Head of caudate nucleus (tissue), 42 donors: Measurements from ENCODE around the gene BCL2.
A peak's percentile ranks its signal among the peaks of the same experiment; 100 is the strongest.
"Not testable (repeated sequence)": the region's sequence is repeated elsewhere in the genome, so short reads cannot be mapped to it uniquely, and the experiment has no call there.

ENCODE experiments used
- DNase-seq, 42 donors: peaks; one replicate each; pipeline versions ENCODE4 v3.0.0 to v3.0.0-alpha.2; 2020 to 2021; ENCODE audit warnings: mixed read lengths in 7 of 42
- intact Hi-C: fragments of 100-400 bp; cut with DNase I; formaldehyde crosslinking; loops from one replicate; pipeline ENCODE4 v1.15.0; 2022

The BCL2 gene

DNA sequence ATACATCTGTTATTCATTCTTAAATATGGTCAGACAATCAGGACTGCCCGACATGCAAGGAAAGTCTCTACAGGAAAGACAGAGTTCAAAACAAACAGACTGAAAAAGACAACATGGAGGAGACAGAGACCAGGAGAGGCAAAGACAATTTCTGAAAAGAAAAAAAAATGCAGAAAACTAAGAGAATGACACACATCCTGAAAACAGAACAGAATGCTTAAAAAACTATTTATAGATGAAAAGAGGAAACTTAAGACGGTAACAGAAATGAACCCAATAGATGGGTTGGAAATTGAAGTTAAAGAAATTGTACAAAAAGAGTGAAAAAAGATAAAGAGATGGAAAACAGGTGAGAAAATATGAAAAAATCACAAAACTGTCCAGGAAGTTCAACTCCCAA is 95.7 kb downstream of the BCL2 start:
- no peak for DNase-seq
- intact Hi-C loops: no loop called here

DNA sequence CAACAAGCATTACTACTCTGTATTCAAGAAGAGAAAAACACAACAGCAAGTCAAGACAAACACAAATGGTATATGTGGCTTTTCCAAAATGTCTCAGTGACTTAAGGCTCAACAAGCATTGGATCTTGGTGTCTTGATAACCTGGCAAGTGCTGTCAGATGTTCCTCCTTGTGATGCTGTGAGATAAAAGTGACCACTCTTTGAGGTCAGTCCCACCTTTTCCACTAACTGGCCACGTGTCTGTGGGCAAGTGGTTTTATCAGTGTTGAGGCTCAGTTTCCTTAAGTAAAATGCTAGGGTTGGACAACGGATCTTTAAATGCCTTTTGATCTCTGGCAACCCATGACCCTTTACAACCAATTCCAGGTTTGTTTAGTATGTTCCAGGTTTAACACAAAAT is 98.7 kb downstream of the BCL2 start:
- no peak for DNase-seq

DNA sequence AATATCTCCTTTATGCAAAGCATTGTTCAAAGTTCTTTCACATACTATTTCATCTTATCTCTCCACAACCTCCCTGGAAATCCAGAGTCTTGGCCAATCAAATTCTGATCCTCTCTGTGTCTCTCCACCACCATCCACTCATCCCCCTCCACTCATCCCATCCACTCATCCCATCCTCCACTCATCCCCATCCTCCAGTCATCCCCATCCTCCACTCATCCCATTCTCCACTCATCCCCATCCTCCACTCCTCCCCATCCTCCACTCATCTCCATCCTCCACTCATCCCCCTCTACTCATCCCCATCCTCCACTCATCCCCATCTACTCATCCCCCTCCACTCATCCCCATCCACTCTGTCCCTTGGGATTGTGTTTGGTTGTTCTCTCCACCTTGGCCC is 101.1 kb downstream of the BCL2 start:
- no peak for DNase-seq
- intact Hi-C loops: no loop called here

More for the DNA sequence above, 98.7 kb downstream of the BCL2 start:
- intact Hi-C loops: no loop called here

GRCh38 chr18:63216516-63217311 is 102.9 kb downstream of the BCL2 start:
- peak in 1 of 42 donors; percentile 49 for DNase-seq
- intact Hi-C loops: no loop called here

DNA sequence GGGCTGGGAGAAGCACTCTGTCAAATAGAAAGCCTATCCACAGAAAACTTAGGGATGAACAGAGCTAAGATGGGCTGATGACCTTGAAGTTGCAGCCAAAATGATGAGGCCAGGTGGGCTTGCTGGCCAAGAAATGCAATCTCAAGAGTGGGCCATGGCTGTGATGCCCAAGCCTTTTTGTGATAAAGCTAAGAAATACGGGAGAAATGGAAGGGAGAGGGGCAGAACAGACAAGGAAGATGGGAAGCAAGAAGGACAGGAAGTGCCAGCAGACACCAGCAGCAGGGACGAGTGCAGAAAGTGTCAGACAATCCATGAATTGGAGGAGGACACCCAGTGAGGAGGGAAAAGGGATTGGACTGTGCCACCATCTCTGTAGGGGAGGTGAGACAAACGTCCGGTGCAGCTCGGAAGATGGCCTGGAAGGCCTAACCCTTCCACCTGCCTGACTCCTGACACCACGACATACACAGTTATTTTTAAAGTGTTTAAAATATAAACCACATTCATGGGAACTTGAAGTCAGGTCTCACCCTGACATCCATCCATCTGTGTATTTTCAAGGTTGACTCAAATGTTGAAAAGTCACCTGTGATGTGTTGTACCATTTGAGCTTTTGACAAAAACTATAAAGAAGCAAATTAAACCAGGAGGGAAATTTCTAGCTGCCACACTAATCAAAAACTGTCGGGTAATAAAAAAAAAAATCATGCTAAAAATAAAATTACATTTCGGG is 105.5 kb downstream of the BCL2 start:
- no peak for DNase-seq
- intact Hi-C loops: no loop called here

DNA sequence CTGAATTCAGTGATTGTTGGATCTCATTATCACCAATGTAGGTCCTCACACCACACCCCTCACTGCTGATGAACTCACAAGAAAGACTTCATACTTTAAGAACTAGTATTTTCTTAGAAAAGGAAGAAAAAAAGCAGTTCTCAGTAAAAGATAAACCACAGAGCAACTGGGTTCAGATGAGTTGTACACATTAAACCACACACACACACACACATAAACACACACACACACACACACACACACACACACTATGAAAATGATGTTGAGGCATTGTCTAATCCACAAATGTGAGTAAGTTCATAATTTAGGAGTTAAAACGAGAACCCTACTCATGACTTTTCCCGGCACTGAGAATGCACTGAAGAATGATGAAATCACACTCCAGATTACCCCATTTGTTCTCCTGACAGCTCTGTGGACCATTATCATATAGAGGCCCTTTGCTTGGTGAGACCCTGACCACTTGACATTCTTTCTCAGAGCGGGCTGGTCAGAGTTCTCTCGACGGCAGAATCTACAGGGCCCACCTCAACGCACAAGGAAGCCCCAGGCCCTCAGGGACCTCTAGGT is 106.2 kb downstream of the BCL2 start:
- intact Hi-C loops: no loop called here
- no peak for DNase-seq

DNA sequence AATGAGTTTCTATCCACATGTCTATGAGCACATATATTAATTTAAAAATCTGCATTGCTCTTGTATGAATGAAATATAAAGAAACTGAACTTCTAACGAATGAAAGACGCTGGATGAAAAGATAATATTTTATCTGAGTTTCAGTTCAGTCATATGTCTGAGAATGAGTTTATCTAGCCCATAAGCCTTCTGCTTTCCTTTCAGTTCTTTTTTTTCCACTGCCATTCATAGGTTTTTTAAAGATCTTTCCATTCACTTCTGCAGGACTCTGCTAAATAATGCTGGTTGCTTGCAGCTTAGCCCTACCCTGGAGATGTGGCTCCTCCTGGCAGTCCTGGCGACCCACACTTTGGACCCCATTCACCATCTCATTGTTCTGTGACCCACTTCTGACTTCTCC is 109.0 kb downstream of the BCL2 start:
- intact Hi-C loops: no loop called here
- DNase-seq: no peak

DNA sequence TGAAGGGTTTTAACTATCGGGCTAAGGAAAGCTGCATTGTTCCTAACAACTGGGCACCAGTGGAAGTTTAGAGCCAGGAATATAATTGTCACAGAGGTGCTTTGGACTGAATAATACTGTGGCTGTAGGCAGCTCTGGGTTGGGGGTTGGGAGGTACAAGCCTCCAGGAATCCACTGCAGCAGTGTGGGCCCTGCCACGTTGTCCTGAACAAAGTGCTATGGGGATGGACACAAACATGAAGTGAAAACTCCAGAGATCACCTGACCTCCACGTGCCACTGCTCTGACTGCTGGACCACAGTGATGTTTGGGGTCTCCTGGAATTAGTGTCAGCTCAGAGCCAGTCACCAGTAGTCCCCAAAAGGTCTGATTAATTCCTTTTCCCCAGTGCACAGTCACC is 110.9 kb downstream of the BCL2 start:
- intact Hi-C loops: no loop called here
- no peak for DNase-seq

DNA sequence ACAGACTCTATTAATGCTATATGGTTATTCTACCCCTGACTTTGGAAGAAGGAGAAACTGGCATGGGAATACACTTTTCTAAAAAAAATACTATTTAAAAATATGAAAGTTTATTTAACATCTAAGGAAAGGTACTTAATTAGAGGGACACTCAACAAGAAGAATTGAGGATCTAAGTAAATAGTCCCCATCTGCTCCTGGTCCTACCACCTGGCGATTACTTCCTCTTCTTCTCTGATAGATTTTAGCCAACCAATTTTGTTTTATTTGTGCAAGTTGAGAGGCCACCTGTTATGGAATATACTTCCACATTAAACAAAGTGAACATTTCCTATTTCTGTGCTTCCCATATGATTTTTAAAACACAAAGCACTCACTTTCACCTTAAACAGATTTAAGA is 111.7 kb downstream of the BCL2 start:
- intact Hi-C loops: no loop called here
- no peak for DNase-seq

GRCh38 chr18:63207143-63207790 is 112.3 kb downstream of the BCL2 start:
- no peak for DNase-seq
- intact Hi-C loops: no loop called here

- no peak for DNase-seq
- intact Hi-C loops: no loop called here
Measured at GRCh38 chr18:63206433-63207142, 113.0 kb downstream of the BCL2 start.

- intact Hi-C loops: no loop called here
- DNase-seq: no peak
Measured at GRCh38 chr18:63205791-63206252, 113.7 kb downstream of the BCL2 start.

DNA sequence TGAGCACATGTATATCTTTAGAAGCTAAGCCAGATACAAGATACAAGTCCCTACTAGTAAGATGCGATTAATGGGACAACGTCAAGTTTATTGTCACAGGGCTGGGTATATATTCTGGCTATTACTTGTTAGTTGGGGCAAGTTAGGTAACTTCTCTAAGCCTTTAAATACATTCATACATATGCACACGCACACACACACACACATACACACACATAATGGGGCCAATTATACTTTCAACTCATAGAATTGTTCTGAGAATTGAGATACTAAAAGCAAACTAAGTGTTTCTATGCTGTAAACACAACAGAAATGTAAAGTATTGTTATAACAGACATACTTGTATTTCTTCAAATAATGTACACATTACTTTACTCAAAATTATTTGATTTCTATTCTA is 116.1 kb downstream of the BCL2 start:
- DNase-seq: no peak
- intact Hi-C loops: no loop called here

DNA sequence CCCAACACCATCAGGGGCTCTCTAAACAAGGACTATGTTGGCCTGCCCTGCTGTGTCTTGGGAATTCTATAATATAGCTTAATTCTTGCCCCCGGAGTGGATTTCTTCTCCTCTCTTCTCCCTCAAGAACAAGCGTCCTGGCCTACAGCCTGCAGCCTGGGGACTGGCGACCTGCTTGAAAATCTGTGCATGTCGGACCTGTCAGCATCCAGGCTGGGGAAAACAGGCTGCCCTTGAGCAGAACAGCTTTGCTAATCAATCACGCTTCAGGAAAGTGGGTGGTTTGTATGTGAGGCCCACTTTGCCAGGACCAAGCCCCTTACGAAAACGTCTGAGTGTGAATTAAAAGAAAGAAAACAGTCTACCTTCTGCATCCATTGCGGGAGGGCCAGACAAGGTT is 116.7 kb downstream of the BCL2 start:
- intact Hi-C loops: no loop called here
- DNase-seq: peak in 14 of 42 donors; percentile 16 to 62 (median 45)

GRCh38 chr18:63201456-63201855 is 118.1 kb downstream of the BCL2 start:
- DNase-seq, intact Hi-C loops: not testable (repeated sequence)

DNA sequence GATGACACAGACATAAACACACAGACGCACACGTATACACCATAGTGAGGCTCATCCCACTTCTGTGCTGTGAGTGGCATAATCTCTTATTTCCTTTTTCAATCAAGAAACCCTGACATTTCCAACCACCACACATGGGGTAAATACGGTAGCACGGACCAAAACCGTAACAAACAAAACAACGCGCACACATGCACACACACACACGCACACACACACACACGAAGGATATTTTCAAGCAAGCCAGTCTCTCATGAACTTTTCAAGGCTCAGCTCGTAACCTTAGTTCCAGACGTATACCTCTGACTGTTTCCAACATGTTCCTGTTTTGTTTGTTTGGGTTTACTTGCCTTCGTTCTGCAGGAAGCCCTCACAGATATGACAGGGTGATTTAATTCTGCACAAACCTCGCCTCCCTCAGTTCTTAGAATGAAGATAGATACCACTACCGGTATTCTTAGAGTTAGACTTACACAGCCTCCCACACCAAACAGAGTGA is 119.8 kb downstream of the BCL2 start:
- intact Hi-C loops: no loop called here

DNA sequence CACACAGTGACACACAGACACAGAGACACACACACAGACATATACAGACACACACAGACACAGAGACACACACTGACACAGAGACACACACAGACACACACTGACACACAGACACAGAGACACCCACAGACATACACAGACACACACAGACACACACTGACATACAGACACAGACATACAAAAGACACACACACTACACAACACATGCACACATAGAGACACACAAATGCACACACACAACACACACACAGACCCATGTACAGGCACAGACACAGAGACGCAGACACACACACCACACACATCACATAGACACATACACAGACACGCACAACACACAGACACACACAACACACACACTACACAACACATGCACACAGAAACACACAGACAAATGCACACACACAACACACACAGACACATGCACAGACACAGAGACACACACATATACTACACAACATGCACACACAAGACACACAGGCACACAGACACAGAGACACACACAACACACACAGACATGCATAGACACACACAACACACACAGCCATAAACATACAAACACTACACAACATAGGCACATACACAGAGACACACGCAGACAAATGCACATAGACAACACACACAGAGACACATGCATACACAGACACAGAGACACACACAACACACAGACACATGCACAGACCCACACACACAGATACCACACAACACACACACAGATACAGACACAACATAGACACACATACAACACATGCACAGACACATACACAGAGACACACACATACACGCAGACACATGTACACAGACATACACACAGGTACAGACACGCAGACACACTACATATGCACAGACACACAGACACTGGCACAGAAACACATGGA is 120.5 kb downstream of the BCL2 start:
- intact Hi-C loops: no loop called here
- no peak for DNase-seq

More for the DNA sequence above, 119.8 kb downstream of the BCL2 start:
- DNase-seq: no peak
